HG03571 (cell line): ENCODE results near the gene CDH23.

ENCODE experiments used
- ATAC-seq: cut with Tn5 transposase; IDR thresholded peaks from one replicate; pipeline ENCODE4 v1.9.1; 2021; ENCODE audit not compliant: unreplicated experiment

The CDH23 gene

DNA sequence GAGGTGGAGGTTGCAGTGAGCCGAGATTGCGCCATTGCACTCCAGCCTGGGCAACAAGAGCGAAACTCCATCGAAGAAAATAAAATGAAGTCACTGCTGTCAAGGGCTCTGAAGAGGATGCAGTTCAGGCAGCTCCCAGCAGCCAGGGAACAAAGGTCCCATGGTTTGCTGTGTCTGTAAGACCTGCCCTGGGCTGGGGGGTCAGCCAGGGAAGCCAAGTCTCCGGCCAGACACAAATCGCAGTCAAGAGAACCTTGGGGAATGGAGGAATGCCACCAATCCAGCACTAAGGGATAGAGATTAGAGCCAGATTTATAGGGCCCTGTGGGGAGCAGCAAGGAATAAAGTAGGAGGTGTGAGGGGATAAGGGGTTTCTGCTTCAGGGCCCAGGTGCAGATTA lies 405.5 kb downstream of the CDH23 start:
- ATAC-seq = no peak

DNA sequence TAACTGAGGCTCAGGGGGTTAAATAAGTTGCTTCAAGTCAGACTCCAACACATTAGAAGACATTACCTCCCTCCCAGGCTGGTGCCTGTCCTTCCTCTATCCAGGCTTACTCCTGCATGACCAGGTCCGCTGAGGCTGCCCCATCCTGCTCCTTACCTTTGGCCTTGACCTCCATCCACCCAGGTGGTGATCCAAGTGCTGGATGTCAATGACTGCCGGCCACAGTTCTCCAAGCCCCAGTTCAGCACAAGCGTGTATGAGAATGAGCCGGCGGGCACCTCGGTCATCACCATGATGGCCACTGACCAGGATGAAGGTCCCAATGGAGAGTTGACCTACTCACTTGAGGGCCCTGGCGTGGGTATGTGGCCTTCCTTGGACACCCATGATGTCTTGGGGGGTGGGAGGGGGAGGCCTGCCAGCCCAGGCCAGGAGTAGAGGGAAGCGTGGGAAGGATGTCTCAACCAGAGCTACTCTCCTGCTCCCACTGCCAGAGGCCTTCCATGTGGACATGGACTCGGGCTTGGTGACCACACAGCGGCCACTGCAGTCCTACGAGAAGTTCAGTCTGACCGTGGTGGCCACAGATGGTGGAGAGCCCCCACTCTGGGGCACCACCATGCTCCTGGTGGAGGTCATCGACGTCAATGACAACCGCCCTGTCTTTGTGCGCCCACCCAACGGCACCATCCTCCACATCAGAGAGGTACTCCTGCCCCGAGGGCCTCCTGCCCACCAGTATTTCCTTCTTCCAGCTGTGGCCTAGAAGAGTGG lies 406.2 kb downstream of the CDH23 start:
- no peak for ATAC-seq

DNA sequence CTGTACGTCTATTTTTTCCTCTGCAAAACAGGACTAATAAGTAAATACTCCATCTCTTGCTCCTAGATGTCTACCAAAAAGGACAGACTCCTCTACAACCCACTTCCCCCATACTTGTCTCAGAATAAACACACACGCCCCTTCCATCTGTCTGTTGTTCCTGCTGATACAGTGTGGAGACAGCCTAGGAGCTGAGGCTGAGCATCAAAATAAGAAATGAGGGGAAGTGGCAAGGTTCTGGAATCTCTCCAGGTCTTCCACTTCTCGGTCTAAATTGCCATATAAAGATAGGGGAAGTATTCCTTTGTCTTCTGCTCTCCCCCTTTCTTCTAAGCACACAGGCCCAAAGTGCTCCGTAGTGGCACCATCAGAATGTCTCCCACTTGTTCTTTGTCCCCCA lies 407.4 kb downstream of the CDH23 start:
- ATAC-seq = no peak

DNA sequence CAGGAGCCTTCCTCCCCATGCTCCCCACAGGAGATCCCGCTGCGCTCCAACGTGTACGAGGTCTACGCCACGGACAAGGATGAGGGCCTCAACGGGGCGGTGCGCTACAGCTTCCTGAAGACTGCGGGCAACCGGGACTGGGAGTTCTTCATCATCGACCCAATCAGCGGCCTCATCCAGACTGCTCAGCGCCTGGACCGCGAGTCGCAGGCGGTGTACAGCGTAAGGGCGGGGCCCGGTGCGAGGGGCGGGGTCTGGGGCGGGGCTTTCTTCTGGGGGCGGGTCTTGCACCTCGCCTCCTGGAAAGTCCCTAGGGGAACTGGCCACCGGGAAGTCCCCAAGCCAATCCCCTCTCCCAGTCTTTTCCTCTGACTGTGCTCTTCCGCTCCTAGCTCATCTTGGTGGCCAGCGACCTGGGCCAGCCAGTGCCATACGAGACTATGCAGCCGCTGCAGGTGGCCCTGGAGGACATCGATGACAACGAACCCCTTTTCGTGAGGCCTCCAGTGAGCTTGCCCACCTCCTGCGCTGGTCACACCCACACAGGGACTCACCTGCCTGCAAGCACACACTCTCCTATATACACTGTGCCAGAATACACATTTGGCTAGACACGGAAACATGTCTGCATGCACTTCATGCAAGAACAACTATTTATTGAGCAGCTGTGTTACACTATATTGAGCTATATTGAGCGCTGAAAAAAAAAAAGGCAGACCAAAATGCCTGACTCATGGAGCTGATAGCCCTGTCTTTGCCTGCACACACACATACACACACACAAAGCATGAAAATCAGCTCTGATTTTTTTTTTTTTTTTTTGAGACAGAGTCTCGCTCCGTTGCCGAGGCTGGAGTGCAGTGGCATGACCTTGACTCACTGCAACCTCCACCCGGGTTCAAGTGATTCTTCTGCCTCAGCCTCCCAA lies 409.3 kb downstream of the CDH23 start:
- ATAC-seq = no peak

GRCh38 chr10:71806704-71807556 lies 410.2 kb downstream of the CDH23 start:
- no peak for ATAC-seq

- ATAC-seq = no peak
Observed at GRCh38 chr10:71807557-71808510, 411.1 kb downstream of the CDH23 start.

DNA sequence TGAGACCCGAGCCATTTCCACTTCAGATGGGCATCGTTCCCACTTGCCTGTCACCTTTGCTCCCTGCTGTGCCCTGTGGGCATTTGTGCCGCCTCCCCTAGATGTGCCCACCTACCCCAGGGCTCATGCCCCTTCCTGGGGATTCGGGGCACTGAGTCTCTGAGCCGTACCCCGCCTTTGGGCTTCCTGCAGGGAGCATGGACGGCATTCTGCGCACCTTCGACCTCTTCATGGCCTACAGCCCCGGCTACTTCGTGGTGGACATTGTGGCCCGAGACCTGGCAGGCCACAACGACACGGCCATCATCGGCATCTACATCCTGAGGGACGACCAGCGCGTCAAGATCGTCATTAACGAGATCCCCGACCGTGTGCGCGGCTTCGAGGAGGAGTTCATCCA lies 412.9 kb downstream of the CDH23 start:
- no peak for ATAC-seq

GRCh38 chr10:71810048-71810750 lies 413.5 kb downstream of the CDH23 start:
- no peak for ATAC-seq

DNA sequence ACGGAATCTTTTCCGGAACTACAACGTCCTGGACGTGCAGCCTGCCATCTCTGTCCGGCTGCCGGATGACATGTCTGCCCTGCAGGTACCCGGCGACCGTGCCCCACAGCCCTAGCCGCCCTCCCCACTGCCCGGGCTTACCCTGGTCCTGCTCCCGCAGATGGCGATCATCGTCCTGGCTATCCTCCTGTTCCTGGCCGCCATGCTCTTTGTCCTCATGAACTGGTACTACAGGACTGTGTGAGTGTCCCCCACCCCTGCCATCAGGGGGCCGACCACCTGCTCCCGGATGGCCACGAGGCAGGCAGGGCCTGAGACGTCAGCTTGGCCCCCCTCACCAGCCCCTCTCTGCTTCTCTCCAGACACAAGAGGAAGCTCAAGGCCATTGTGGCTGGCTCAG lies 414.6 kb downstream of the CDH23 start:
- no peak for ATAC-seq

DNA sequence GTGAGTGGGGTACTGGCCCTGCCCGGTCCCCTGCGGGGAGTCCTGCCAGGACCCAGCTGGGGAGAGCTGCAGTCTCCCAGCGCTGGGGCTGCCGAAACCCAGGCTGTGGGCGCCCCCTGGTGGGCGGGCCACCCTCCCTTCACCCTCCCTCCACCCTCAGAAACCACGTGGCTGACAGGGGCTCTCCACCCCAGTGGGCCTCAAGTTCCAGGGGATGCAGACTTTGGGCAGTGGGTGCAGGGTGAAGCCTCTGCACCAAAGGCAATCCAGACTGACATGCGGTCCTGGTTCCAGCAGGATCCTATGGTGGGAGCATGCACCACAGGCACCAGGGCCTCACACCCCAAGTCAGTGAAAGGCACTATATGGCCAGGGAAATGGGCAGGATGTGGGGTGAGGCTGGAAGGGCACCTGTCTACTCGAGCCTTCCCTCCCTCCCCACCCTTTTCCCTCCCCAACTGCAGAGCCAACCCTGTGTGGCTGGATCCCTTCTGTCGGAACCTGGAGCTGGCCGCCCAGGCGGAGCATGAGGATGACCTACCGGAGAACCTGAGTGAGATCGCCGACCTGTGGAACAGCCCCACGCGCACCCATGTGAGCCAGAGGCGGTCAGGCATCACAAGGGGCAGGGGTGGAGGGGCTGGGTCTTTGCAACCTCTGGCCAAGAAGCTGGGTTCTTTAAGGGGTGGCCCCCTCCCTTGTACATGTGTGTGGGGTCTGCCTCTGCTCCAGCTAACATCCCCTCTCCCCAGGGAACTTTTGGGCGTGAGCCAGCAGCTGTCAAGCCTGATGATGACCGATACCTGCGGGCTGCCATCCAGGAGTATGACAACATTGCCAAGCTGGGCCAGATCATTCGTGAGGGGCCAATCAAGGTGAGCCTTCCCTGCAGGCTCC lies 415.5 kb downstream of the CDH23 start:
- no peak for ATAC-seq

- ATAC-seq = no peak
Observed at GRCh38 chr10:71812913-71813590, 416.3 kb downstream of the CDH23 start.

DNA sequence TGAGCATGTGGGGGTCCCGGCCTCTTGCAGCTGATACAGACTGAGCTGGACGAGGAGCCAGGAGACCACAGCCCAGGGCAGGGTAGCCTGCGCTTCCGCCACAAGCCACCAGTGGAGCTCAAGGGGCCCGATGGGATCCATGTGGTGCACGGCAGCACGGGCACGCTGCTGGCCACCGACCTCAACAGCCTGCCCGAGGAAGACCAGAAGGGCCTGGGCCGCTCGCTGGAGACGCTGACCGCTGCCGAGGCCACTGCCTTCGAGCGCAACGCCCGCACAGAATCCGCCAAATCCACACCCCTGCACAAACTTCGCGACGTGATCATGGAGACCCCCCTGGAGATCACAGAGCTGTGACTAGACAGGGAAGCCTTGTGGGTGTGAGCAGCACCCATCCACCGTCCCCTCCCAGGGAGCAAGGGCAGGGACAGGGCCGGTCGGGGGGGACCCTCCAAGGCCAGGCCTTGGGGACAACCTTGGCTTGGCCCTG lies 418.2 kb downstream of the CDH23 start:
- no peak for ATAC-seq

- no peak for ATAC-seq
Observed at GRCh38 chr10:71815515-71816130, 418.9 kb downstream of the CDH23 start.

DNA sequence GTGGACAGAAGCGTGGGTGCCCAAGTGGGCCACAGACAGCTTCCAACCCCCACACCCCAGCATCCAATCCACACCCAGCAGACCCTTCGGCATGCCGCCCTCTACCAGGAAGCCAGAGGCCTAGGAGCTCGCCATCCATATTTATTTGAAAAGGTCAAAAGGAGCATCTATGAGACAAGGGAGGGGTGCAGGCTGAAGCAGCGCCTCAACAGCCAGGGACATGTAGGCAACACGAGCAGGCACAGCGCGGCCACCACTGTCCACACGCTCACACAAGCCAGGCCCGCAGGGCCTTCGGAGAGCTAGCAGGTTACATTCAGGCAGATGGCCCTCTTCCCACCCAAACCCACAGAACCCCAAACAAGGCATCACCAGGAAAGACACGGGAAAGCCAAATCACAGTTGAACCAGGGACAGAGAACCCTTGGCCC lies 419.7 kb downstream of the CDH23 start:
- no peak for ATAC-seq

GRCh38 chr10:71816936-71817618 lies 420.4 kb downstream of the CDH23 start:
- no peak for ATAC-seq

DNA sequence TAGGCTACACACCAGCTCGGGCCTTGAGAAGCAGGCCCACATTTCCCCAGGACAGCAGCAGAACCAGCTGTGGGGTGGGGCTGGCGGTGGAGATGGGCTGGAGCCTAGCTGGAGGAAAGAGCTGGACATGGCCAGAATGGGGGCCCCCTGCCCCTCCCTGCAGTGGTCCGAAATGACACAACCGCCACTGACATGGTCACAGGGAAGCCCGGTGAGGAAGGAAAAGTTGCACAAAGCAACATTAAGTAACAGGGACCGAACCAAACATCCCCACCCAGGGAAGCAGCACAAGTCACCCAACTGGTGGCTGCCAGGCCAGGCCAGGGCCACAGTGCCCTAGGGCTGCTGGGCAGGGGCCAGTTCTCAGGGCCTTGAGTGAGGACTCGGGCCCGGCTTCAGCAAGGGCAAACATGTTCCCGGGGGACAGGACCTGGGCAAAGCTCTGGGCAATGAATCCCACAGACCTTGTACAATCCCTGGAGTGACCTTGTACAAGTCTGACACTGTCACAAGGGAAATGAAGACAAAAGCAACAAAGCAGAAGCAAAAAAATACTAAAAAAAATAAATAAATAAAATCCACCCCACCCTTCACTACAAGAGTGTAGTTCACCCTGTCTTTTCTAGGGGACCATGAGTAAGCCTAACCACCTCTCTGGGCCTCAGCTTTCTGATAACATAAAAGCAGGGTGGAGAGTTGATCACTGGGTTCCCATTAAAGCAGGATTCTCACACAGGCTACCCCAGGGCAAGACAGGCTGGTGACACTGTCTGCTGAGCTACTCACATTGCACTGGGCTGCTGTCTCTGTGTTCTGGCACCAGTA lies 421.3 kb downstream of the CDH23 start:
- no peak for ATAC-seq
